B cell (primary cell): ENCODE results near the gene PRKAG2. TPM values are rescaled to one million over a fixed set of nuclear protein-coding genes. Genes with fewer than 3 reads are reported as not detected.

Experiments used
- ATAC-seq: fragments of 200-7000 bp; cut with Tn5 transposase; one replicate; pipeline ENCODE4 v1.10.0; 2021; ENCODE audit warnings: low read depth, mild to moderate bottlenecking, moderate number of reproducible peaks, moderate library complexity
- CTCF ChIA-PET: fragments of 350-600 bp; sonication (Branson Sonifier 250); formaldehyde crosslinking; loops from one replicate; lab custom pipeline; 2021; ENCODE audit warnings: antibody characterized with exemption, inconsistent platforms; lab: Charles Lee
- POLR2A ChIA-PET: fragments of 350-600 bp; sonication (Branson Sonifier 250); formaldehyde crosslinking; loops from one replicate; lab custom pipeline; 2021; ENCODE audit warnings: antibody characterized with exemption; lab: Charles Lee
- DNase-seq: peaks from one replicate; pipeline ENCODE4 v3.0.0; 2013
- H2AFZ ChIP-seq: 2 replicates; pipeline ENCODE4 v1.6.1; 2012; ENCODE audit warnings: mild to moderate bottlenecking, low read depth, low read length; ENCODE audit not compliant: insufficient read depth, poor library complexity, severe bottlenecking
- H3K27ac ChIP-seq, 2 donors: 1 replicate in 1 of 2; 2 replicates in 1 of 2; pipeline ENCODE4 v1.5.1; 2012 to 2013; ENCODE audit warnings: low read length in 2 of 2, mild to moderate bottlenecking in 2 of 2, moderate library complexity in 1 of 2
- H3K27me3 ChIP-seq, 4 experiments: fragments of 200-600 bp in 1 of 4; sonication (generic) in 1 of 4; replicated peaks in 1 of 4; 1 replicate in 2 of 4; 2 replicates in 2 of 4; pipeline versions ENCODE4 v1.6.1 to v1.7.0; 2013 to 2016; ENCODE audit warnings: low read length in 3 of 4, mild to moderate bottlenecking in 2 of 4, mixed read lengths in 1 of 4, moderate library complexity in 1 of 4; ENCODE audit not compliant: insufficient read depth in 4 of 4, control insufficient read depth in 3 of 4; ENCODE audit errors: control extremely low read depth in 1 of 4
- H3K36me3 ChIP-seq, 2 experiments: replicated peaks in 1 of 2; 1 replicate in 1 of 2; 2 replicates in 1 of 2; pipeline versions ENCODE4 v1.6.1 to v1.7.1; 2013; ENCODE audit warnings: low read length in 1 of 2; ENCODE audit not compliant: insufficient read depth in 2 of 2, control insufficient read depth in 1 of 2; ENCODE audit errors: control extremely low read depth in 1 of 2, extremely low read depth in 1 of 2
- H3K4me1 ChIP-seq, 2 donors: fragments of 200-600 bp in 1 of 2; sonication (generic) in 1 of 2; 1 replicate in 1 of 2; 2 replicates in 1 of 2; pipeline versions ENCODE4 v1.5.1 to v1.6.1; 2013 to 2017; ENCODE audit warnings: low read length in 2 of 2; ENCODE audit not compliant: control insufficient read depth in 2 of 2, insufficient read depth in 2 of 2
- H3K4me2 ChIP-seq: replicated peaks from 2 replicates; pipeline ENCODE3; 2012; ENCODE audit warnings: mild to moderate bottlenecking, low read depth, low read length; ENCODE audit not compliant: poor library complexity, severe bottlenecking
- H3K4me3 ChIP-seq, 5 experiments: fragments of 200-600 bp in 1 of 5; sonication (generic) in 1 of 5; 1 replicate in 3 of 5; 2 replicates in 2 of 5; pipeline versions ENCODE4 v1.5.1 to v1.7.0; 2011 to 2016; ENCODE audit warnings: low read length in 4 of 5, mild to moderate bottlenecking in 4 of 5, low read depth in 2 of 5, control low read depth in 1 of 5, moderate library complexity in 1 of 5; ENCODE audit not compliant: insufficient read depth in 1 of 5; ENCODE audit errors: control extremely low read depth in 1 of 5, extremely low read depth in 1 of 5
- H3K79me2 ChIP-seq: fragments of 200-600 bp; sonication (generic); one replicate; pipeline ENCODE4 v1.6.0; 2016; ENCODE audit warnings: low read length; ENCODE audit not compliant: control insufficient read depth, insufficient read depth
- H3K9ac ChIP-seq: fragments of 200-600 bp; sonication (generic); 2 replicates; pipeline ENCODE4 v1.6.1; 2017; ENCODE audit warnings: mild to moderate bottlenecking, low read length, moderate library complexity
- H3K9me3 ChIP-seq, 3 donors: one replicate each; pipeline versions ENCODE4 v1.6.1 to v1.7.1; 2013; ENCODE audit warnings: low read length in 2 of 3; ENCODE audit not compliant: control insufficient read depth in 2 of 3, insufficient read depth in 1 of 3; ENCODE audit errors: control extremely low read depth in 1 of 3
- H4K20me1 ChIP-seq: 2 replicates; pipeline ENCODE4 v1.6.0; 2012; ENCODE audit warnings: mild to moderate bottlenecking, low read length; ENCODE audit not compliant: insufficient read depth, control insufficient read depth, poor library complexity, severe bottlenecking
- H3K27ac Mint-ChIP-seq: one replicate; pipeline ENCODE4 v1.8.0; 2021; ENCODE audit warnings: mixed read lengths
- H3K27me3 Mint-ChIP-seq: one replicate; pipeline ENCODE4 v1.8.0; 2021; ENCODE audit warnings: mixed read lengths
- H3K4me1 Mint-ChIP-seq: one replicate; pipeline ENCODE4 v1.8.0; 2021; ENCODE audit warnings: mixed read lengths
- H3K4me3 Mint-ChIP-seq: one replicate; pipeline ENCODE4 v1.8.0; 2021; ENCODE audit warnings: mixed read lengths
- H3K9me3 Mint-ChIP-seq: one replicate; pipeline ENCODE4 v1.8.0; 2022; ENCODE audit warnings: mixed read lengths; ENCODE audit not compliant: insufficient read depth
- CTCF ChIP-seq: fragments of 200-600 bp; IDR thresholded peaks from one replicate; pipeline ENCODE4 v1.8.0; 2022; ENCODE audit warnings: antibody characterized with exemption, mild to moderate bottlenecking
- EZH2 ChIP-seq: IDR thresholded peaks from 2 replicates; pipeline ENCODE4 v1.6.1; 2012; ENCODE audit warnings: borderline replicate concordance, low read depth, mild to moderate bottlenecking, moderate library complexity, low read length; ENCODE audit not compliant: insufficient read depth, poor library complexity, severe bottlenecking
- WGBS: methylation state at CpG from one replicate; pipeline ENCODE4 v1.1.5; 2013; ENCODE audit warnings: missing lambda C conversion rate; ENCODE audit not compliant: insufficient coverage; 5-methylcytosine and 5-hydroxymethylcytosine counted together
- intact Hi-C: fragments of 100-400 bp; cut with micrococcal nuclease; formaldehyde crosslinking; loops from one replicate; pipeline ENCODE4 v1.10.0; 2022
- polyA plus RNA-seq: library from polyadenylated mRNA; depleted of rRNA; stranded (reverse); fragments of >200 nt; gene quantifications from 2 replicates; pipeline ENCODE4 v1.2.3, GENCODE V29; 2012
- total RNA-seq, 2 donors: library from RNA; stranded (reverse); fragments of 120-200 nt in 1 of 2; gene quantifications; 1 replicate in 1 of 2; 2 replicates in 1 of 2; pipeline versions ENCODE4 v1.2.3 to v1.2.4, GENCODE V29; 2013 to 2022

Gene PRKAG2
- total and polyA plus RNA-seq, 2 donors (not counting 1 experiment from before 2014, with no cell fraction given): 22.1 to 56.3 TPM

- no peak overlapping the region for H3K27ac Mint-ChIP-seq
Measured at GRCh38 chr7:151813445-151813844, 63.5 kb downstream of the PRKAG2 start.

GRCh38 chr7:151812967-151813366, 63.9 kb downstream of the PRKAG2 start:
- intact Hi-C loops: no loop called here
- ChIA-PET POLR2A (no interaction called here), CTCF (no interaction called here)
- Mint-ChIP-seq H3K4me3 (no peak overlapping the region), H3K4me1 (peaks cover 21% of the 10 kb centered on the region), H3K27ac (no peak overlapping the region), H3K27me3 (no peaks in the 10 kb centered on the region), H3K9me3 (no peaks in the 10 kb centered on the region)
- no peaks in the 10 kb centered on the region for H3K36me3 ChIP-seq
- H3K79me2 ChIP-seq: peaks cover 37% of the 10 kb centered on the region
- 92% methylated on average over 8 of the region's 9 CpGs for WGBS
- TF ChIP-seq CTCF: no peak
- TF ChIP-seq EZH2: no peak
- no peak overlapping the region for H3K4me2 ChIP-seq
- ATAC-seq (no peak), DNase-seq (no peak)
- no peaks in the 10 kb centered on the region for H3K27me3 ChIP-seq
- no peak overlapping the region for H3K9ac ChIP-seq
- no peaks in the 10 kb centered on the region for H3K9me3 ChIP-seq
- peaks cover 72% of the 10 kb centered on the region for H4K20me1 ChIP-seq
- H3K4me3 ChIP-seq: no peak overlapping the region
- no peak overlapping the region for H2AFZ ChIP-seq
- peaks cover 0 to 2% of the 10 kb centered on the region in 2 donors for H3K4me1 ChIP-seq
- H3K27ac ChIP-seq: no peak overlapping the region

More at GRCh38 chr7:151813445-151813844, 63.5 kb downstream of the PRKAG2 start:
- no peak for DNase-seq
- H3K27me3 ChIP-seq: no peaks in the 10 kb centered on the region
- no peak overlapping the region for H3K9ac ChIP-seq
- Mint-ChIP-seq H3K4me1 (peaks cover 26% of the 10 kb centered on the region), H3K4me3 (no peak overlapping the region), H3K27me3 (no peaks in the 10 kb centered on the region), H3K9me3 (no peaks in the 10 kb centered on the region)
- POLR2A ChIA-PET: no interaction called here
- no peaks in the 10 kb centered on the region for H3K9me3 ChIP-seq
- H3K4me1 ChIP-seq: peaks cover 0 to 6% of the 10 kb centered on the region in 2 donors
- no peak overlapping the region for H3K4me2 ChIP-seq
- H3K36me3 ChIP-seq: no peaks in the 10 kb centered on the region
- no peak for ATAC-seq
- H3K27ac ChIP-seq: no peak overlapping the region
- TF ChIP-seq EZH2 (no peak), CTCF (no peak)
- H4K20me1 ChIP-seq: peaks cover 72% of the 10 kb centered on the region
- CTCF ChIA-PET: no interaction called here
- no peak overlapping the region for H2AFZ ChIP-seq
- 57% methylated on average over 7 of the region's 10 CpGs for WGBS
- peaks cover 42% of the 10 kb centered on the region for H3K79me2 ChIP-seq
- intact Hi-C loops: no loop called here
- H3K4me3 ChIP-seq: no peak overlapping the region
